GM18511 (cell line): ENCODE measurements around the gene TEX2.
"Not testable (repeated sequence)": the region's sequence is repeated elsewhere in the genome, so short reads cannot be mapped to it uniquely, and the experiment has no call there.

Experiments
- ATAC-seq: cut with Tn5 transposase; IDR thresholded peaks from one replicate; pipeline ENCODE4 v1.9.1; 2021; ENCODE audit warnings: mild to moderate bottlenecking, moderate library complexity; ENCODE audit not compliant: unreplicated experiment

Gene TEX2

DNA sequence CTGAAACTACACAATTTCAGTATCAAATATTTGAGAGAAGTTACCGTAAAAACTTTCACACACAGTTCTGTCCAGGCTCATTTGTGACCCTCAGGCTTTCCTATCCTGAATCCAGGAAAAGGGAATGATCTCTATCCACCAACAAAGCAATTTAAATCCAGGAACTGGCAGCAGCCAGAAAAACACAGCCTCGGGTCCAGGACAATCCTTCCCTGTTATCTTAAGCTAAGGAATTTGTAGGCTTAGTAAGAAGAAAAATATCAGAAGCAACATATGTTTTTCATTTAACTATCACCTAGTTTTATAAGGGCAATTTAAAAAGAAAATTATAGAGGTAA lies 47.1 kb downstream of the TEX2 start:
- ATAC-seq, result no peak

DNA sequence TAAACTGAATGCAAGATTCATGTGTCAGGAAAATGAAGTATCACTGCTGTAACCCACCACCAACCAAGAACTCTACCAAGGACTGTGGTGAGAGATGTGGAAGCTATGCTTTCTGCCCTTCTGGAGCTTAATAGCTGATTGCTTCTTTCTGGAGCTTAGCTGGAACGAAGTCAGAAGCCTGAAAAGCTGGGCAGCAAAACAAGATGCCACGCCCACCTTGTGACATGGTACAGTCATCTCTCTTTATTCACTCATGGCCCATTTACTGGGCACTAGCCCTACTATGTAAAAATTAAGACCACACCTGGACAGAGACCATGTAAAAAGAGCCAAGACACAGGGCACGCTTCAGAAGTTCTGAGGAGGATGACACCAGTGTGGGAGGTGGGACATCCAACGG lies 48.1 kb downstream of the TEX2 start:
- no peak for ATAC-seq

DNA sequence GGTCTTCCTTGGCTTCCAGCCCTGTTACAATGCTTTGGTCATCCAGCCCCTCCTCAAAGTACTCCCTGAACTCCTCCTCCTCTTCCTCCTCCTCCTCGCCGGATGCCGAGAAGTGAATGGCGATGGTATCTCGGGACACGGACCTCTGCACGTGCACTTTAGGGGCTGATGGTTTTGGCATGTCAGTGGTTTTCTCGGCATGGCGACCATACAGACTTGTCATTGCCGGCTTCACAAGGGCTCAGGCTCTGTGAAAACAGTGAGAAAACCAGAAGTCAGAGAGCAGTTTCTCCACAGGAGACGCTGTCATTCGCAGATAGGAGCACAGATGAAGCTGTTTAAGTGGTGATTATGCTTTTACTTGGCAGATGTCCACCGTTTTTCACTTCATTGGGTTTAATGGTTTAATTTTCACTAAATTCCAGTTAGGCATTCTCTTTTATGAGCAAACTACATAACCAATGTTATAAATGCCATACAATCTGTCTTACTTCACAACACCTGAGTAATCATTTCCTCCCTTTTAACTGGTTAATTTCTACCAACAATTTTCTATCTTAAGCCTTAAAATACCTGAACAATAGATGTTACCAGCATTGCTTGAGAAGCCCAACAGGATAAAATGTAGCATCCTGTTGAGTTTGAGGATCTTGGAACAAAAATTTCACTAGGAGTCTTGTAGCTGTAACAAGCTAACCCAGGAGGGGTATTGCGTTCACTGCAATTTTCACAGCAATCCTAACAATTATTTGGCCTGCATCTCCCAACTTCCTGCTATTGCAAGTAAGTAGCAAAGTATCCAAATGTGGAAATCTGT lies 48.9 kb downstream of the TEX2 start:
- no peak for ATAC-seq

DNA sequence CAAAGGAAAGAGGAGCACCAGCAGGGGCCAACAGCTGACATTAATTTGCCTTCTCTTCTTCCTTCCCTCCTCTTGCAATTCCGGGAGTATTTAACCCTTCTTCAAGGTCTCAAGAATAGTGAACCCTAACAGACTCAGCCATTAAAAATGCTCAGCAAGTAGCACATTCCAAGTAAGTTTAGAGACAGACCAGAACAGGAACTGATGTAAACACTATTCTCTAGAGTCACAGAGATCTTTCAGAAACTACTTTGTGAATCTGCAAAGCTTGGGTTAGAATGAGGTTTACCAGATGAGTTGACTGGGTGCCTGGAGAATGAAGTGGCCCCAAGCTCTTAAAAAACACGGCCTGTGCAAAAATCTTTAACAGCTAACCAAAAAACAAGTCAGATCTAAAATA lies 50.9 kb downstream of the TEX2 start:
- no peak for ATAC-seq

DNA sequence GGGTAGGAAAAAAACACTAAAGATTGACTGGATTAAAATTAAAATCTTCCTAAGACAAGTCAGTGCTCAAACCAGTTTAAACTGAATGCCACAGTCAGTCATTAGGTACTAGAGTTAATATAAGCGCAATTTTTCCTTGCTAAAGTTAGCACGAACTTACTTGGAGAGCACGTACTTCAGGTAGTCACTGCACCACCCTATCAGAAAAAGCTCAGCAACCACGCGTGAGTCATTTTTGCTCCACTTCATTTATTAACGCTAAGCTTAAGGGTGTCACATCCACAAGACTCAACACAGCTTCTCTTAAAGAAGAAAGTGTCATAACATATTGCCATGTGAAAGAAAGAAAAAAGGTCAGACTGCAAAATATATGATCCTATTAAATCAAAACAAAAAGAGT lies 53.1 kb downstream of the TEX2 start:
- ATAC-seq, result no peak

DNA sequence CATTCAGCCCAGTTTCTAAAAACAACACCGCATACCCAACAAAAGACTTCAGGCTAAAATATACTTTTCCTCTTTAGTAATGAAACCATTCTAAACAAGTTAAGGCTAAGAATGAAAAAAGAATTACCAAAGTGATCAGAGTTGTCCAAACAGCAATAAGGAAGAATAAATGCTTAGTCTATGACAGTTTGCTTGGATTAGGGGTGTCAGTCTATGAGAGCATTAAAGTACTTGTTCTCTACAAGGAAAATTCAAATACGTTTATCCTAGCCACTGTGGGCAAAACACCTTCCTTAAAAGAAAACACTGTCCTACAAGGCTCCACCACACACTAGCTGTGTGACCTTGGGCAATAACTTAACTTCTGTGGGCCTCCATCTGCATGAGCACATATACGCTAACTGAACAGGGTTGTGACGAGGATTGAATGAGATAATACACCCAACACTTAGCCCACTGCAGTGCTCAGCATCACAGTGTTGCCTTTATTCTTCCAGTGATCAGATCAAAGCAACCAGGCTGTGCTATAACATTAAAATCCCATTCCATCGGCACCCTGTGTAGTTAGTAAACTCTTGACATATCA lies 53.6 kb downstream of the TEX2 start:
- ATAC-seq, result no peak

DNA sequence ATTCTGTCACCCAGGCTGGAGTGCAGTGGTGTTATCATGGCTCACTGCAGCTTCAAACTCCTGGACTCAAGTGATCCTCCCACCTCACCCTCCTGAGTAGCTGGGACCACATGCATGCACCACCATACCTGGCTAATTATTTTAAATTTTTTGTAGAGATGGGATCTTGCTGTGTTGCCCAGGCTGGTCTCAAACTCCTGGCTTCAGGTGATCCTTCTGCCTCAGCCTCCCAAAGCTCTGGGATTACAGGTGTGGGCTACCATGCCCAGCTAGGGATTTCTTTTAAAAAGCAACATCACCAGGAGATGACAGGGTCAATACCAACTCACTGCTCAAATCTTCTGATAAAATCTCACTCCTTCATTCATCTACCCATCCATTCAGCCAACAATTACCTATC lies 54.4 kb downstream of the TEX2 start:
- not testable (repeated sequence) for ATAC-seq

DNA sequence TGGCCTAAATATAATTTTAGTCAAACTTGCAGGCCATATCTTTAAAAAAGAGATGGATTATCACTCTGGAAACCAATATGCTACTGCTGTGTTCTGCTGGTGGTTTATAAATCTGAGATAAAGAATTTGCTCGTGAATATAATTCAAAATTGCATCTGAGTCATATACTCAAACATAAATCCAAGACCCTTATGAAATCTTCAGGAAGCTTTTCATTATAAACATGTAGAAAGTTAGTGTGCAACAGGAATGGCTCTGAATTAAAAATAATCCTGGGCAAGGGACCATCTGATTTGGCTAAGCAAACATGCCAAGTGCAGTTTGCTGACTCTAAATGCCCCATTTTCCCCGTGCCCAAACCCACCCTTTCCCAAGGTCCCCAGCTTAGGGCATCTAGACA lies 57.3 kb downstream of the TEX2 start:
- no peak for ATAC-seq

DNA sequence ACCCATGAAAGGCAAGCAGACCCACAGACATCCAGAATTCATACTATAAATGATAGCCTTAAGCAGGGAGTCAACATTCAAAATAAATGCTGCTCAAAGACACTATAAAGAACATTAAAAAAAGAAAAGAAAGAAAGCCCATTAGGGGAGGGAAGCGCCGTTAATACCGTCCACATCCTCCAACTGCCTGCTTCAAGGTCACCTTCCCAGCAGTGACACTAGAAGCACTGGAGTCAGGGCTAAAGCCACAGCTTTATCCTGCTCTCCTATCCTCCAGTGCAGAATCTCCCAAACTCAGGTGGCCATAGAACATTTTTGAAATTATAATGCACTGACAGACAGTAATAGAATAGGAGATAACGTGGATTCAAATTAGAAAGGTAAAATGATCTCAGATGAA lies 59.4 kb downstream of the TEX2 start:
- no peak for ATAC-seq

DNA sequence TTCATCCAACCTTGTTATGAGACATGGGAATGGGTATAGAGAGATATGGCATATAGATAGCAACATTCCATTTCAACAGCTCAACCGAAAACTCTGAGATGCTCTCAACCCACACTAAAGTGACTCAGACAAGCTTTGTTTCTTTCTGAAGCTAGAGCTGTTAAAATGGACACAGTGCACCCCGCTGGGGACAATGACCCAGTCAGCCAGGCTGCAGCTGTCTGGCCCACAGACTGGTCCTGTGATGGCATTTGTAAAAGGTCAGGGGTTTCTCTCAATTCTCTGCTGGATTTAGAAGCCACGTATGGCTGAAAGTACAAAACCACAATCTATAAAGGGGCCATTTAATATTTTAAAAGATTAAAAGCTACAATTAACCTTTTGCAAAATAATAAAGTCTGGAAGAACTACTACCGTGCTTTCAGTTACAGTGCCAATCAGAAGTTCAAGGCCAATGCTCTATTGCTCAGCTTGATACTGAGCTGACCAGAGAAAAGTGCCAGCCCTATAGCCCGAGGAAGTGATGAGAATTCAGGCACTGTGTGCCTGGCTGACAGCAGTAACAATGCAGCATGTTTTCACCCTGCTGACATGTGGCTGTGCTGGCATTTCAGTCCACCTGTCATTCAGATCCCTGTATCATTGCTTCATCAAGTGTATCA lies 60.2 kb downstream of the TEX2 start:
- no peak for ATAC-seq

DNA sequence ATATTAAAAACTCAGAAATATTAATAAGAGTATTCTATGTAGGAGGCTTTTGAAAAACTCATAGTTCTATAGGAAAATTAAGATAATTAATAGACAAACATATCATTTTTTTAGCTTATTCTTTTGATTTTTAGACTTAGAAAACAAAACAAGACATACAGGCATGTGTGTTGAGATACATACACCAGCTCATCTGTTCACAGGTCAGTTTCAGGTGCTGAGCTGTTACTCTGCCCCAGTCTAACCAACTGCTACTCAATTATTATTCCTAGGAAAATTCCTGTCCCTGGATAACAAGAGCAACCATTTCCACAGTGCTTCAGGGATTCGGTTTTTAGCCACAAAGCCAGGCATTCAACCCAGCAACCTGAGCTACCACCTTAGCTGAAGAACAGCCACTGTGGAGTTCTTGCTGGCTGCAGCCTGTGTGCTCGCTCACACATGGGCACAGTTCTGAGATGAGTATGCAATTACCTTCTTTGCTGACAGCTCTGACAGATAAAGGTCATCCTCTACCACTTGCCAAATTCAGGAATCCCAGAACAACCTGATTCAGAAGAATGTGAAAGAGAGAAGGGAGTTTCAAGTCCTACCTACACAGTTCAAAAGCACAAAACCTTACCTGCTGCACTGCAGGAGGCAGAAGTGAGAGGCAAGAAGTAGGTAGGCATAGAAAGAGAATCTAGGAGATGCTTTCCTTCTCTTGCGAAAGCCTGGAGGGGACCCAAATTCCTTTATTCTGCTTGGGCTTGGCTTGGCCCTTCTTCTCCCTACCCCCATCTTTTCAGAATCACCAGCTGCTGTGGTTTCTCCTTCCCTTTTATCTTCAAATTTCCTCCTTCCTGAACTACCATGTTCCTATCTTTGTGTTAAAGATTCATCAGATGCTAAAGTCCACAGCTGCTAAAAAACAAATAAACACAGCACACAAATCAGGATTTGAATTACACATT lies 62.7 kb downstream of the TEX2 start:
- ATAC-seq, result no peak

DNA sequence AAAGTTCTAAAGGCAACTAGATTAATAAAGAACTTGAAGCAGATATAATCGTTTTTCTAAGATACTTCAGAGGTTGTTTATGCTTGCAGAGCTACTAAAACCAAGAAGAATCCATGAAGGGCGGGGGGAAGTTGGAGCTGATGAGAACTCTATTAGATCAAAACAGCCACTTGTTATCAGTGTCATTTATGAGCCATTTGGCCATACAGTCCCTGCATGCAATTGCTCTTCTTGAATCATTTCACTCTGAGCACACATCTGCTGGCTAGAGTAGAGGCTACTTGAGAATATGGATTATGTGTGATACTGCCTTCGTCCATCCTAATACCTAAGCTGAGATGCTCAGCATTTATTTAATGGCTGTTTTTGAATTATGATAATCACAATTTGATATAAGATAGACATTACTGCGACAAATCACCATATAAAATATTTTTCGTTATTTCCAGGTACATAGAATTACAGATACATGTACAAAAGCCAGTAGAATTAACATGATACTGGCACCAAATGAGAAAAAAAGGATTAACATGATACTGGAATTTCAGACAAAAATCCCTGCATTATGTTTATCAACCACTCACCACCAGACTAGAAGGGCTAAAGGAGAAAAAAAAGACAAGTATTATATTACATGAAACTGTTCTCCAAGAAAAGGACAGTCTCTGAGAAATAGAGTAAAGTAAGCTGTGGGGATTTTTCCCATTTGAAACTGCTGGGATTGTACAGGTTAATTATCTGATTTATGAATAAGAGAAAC lies 64.5 kb downstream of the TEX2 start:
- ATAC-seq, result no peak

DNA sequence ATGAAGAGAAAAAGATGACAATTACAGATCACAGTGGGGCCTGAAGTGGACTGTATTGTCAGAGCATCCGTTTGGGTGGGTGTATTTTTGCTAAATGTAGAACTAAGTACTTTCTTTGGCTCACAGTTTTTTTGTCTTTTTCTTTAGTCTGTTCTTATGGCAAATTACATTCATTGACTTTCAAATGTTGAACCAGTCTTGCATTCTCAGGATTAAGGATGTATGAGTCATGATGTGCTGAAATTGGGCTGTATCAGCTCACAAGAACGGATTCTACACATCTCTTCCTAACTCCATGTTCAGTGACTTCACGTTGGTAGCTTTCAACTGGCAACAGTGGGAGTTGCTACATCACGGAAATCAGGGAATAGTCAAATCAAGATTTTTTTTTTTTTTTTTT lies 66.5 kb downstream of the TEX2 start:
- no peak for ATAC-seq

DNA sequence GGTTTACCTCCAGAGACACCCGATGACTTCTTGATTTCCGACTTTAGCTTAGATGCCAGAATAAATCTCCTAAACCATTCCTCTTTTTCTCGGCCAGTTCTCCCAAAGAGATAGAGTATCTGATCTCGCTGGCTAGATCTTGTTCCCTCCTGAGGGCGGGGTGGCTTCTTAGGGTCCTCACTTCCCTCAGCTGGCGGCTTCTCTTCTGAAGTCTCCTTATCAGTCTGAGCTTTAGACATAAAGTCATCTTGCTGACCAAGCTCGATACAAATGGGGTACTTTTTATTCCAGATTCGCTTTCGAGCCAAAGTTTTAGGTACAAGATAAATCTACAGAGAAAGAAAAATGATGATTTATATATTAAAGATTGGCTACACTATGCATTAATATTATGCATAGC lies 69.5 kb downstream of the TEX2 start:
- ATAC-seq, result no peak

DNA sequence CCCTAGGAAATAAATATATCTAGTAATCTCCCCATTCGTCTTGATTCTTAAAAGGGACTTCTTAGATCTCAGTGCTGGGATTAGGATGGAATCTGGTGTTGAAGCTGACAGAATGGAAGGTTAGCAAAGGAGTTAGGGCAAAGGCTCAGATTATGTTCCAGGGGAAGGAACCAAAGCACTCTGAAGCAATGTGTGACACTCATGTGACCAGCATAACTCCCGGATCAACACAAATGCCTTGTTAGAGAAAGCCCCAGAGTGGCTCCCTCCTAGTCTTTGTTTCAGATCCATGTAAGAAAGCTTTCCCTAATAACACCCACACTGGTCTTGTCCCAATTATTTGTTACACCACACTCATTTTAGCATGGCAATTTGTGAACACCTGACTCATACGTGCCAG lies 70.5 kb downstream of the TEX2 start:
- ATAC-seq, result no peak

DNA sequence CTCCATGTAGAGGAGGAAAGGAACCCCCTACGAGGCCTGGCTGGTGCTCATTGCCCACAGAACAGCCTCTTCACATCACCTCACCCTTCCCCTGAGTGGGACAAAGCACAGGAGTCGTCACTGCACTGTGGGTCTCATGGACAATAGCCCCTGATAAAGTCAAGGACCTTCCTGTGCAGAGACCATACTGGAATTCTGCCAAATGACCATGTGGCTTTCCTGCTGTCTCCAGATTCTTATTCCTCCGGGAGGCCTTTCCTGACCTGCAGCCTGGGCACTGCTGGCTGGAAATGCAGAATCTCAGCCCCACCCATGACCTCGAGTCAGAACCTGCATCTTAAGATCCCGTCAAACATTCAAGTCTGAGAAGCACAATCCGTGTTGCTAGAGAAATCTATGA lies 72.6 kb downstream of the TEX2 start:
- no peak for ATAC-seq

DNA sequence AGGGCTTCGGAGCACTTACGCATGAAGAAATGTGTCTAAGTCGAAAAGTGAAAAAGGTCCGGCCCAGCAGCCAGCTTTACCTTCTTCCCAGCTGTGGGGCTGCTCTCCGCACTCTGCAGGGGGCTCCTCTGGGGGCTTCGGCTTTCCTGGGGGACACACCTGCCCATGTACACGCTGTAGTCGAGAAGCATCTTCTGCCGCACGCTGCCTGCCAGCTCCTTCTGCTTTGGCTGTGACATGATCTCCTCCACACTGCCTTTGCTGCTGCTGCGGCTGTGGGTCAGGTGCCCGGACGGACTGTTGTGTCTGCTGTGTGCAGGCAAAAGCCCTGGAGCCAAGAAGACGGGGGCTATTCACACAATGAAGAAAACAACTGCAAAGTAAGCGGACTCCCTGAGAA lies 75.0 kb downstream of the TEX2 start:
- no peak for ATAC-seq

DNA sequence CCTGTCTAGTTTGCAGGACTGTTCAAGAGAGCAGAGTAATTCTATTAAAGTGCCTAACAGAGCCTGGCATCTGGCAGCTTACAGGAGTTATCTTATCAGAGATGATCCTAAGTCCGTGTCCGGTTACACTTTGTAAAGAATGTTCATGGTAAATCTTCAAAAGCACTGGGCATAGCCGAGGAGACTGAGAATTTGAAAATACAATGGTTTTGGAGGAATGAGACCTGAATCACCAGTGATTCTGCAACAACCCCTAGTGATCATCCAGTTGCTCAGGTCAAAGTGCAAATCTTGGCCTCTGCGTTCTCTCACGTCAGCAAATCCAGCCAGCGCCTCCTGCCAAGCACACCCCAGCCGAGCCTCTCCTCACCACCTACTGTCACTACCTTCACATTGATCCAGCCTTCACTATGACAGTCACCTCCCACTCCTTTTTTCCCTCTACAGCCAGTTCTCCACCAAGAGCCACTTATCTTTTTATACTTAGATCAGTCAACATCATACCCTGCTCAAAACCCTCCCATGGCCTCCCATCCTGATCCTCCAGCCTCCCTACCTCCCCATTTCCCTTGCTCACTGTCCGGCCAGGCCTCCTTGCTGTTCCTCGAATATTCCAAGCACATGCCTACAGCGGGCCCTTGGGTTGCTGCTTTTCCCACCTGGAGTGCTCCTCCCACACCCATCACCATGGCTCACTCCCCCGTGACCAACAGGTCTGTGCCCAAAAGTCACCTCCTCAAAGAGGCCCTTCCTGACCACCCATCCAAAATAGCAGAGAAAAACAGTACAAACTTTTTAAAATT lies 75.8 kb downstream of the TEX2 start:
- no peak for ATAC-seq

DNA sequence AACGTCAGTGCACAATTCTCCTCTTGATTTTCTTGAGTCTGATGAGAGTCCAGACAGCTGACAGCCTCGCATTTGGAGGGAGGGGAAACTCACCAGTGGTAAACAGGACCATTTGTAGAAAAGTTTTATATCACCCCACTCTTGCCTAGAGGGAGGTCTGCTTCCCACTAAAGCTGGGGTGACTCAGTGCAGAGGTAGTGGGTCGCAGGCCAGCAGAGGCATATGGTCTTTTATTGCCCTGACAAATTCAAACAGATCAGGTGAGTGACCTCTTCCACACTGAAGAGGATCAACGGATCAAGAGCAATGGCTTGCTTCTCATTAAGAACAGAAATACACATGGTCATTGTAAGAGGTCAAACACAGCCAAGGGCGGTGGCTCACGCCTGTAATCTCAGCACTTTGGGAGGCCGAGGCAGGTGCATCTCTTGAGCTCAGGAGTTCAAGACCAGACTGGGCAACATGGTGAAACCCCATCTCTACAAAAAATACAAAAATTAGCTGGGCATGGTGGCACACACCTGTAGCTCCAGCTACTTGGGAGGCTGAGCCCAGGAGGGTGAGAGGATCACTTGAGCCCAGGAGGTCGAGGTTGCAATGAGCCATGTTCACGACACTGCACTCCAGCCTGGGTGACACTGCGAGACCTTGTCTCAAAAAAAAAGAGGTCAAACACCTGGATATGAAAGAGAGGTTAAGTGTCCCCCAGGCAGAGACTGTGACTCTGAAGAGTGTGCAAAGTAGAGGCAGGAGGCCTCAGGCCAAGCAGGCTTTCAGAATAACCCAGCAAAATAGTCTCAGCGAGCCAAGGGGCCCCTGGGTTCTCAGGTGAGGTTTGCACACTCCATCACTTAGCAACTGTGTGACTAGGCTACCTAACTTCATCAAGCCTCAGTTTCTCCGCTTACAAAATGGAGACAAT lies 76.6 kb downstream of the TEX2 start:
- ATAC-seq, result no peak
